ENCODE measurements around the gene CDIPT. TPM values are rescaled to one million over a fixed set of nuclear protein-coding genes. Genes with fewer than 3 reads are reported as not detected.
A peak's percentile ranks its signal among the peaks of the same experiment; 100 is the strongest.

The CDIPT gene
- total RNA-seq, 1 donor from 2014 or later: 37.5 TPM

- peak overlapping the region; percentile 96 for H3K4me3 Mint-ChIP-seq
- no peak for DNase-seq (ENCODE audit: low read depth, low spot score)
- peaks cover 11% of the 10 kb centered on the region for H3K36me3 Mint-ChIP-seq (ENCODE audit: low read depth)
- peaks cover 72% of the 10 kb centered on the region for H3K4me1 Mint-ChIP-seq
- no peaks in the 10 kb centered on the region for H3K9me3 Mint-ChIP-seq
- H3K27ac Mint-ChIP-seq (ENCODE audit: unreplicated experiment): peak overlapping the region; percentile 32
- H3K27me3 Mint-ChIP-seq (ENCODE audit: low read depth): peaks cover 18% of the 10 kb centered on the region
- TF ChIP-seq CTCF (conservative IDR thresholded peaks at IDR 0.05): no peak
These were observed 52.3 kb downstream of the CDIPT start for GRCh38 chr16:29810699-29811169.

- Mint-ChIP-seq H3K27me3 (ENCODE audit: low read depth) (peaks cover 19% of the 10 kb centered on the region), H3K4me3 (peak overlapping the region; percentile 96), H3K9me3 (no peaks in the 10 kb centered on the region), H3K4me1 (peaks cover 69% of the 10 kb centered on the region), H3K36me3 (ENCODE audit: low read depth) (peaks cover 13% of the 10 kb centered on the region), H3K27ac (ENCODE audit: unreplicated experiment) (no peak overlapping the region)
- DNase-seq (ENCODE audit: low read depth, low spot score): peak; percentile 11
- no peak for TF ChIP-seq CTCF (conservative IDR thresholded peaks at IDR 0.05)
These were observed 53.0 kb downstream of the CDIPT start for GRCh38 chr16:29809850-29810698.

GRCh38 chr16:29809031-29809747 lies 53.8 kb downstream of the CDIPT start:
- H3K27ac Mint-ChIP-seq (ENCODE audit: unreplicated experiment): no peak overlapping the region
- H3K27me3 Mint-ChIP-seq (ENCODE audit: low read depth): peaks cover 21% of the 10 kb centered on the region
- H3K4me1 Mint-ChIP-seq: peaks cover 66% of the 10 kb centered on the region
- peaks cover 16% of the 10 kb centered on the region for H3K36me3 Mint-ChIP-seq (ENCODE audit: low read depth)
- no peaks in the 10 kb centered on the region for H3K9me3 Mint-ChIP-seq
- no peak for TF ChIP-seq CTCF (conservative IDR thresholded peaks at IDR 0.05)
- no peak for DNase-seq (ENCODE audit: low read depth, low spot score)
- peak overlapping the region; percentile 91 for H3K4me3 Mint-ChIP-seq

Other genes starting within 250 kb of the CDIPT start
- gene SPN, start 200.0 kb downstream of the CDIPT start, total RNA-seq: 0.07 and 0.16 TPM in 2 replicates
- 77.3 and 79.5 TPM in 2 replicates for gene QPRT, start 184.0 kb downstream of the CDIPT start, total RNA-seq
- not detected in 2 replicates for gene C16orf54, start 117.2 kb downstream of the CDIPT start, total RNA-seq
- gene ZG16, start 85.0 kb downstream of the CDIPT start, total RNA-seq: not detected in 2 replicates
- 162 and 173 TPM in 2 replicates for gene KIF22, start 72.5 kb downstream of the CDIPT start, total RNA-seq
- gene MAZ, start 56.7 kb downstream of the CDIPT start, total RNA-seq: 605 and 635 TPM in 2 replicates
- 18.6 and 21.2 TPM in 2 replicates for gene PRRT2, start 51.0 kb downstream of the CDIPT start, total RNA-seq
- gene PAGR1, start 47.1 kb downstream of the CDIPT start, total RNA-seq: 47.6 and 48.4 TPM in 2 replicates
- gene MVP, start 42.8 kb downstream of the CDIPT start, total RNA-seq: 1.6 and 2.1 TPM in 2 replicates
- 8.7 and 9.3 TPM in 2 replicates for gene SEZ6L2, start 36.3 kb upstream of the CDIPT start, total RNA-seq
- gene ASPHD1, start 37.3 kb upstream of the CDIPT start, total RNA-seq: 2.5 and 2.8 TPM in 2 replicates
- gene KCTD13, start 63.0 kb upstream of the CDIPT start, total RNA-seq: 24.3 and 25.2 TPM in 2 replicates
- 70.7 and 74.0 TPM in 2 replicates for gene TMEM219, start 98.9 kb upstream of the CDIPT start, total RNA-seq
- gene TAOK2, start 110.6 kb upstream of the CDIPT start, total RNA-seq: 67.7 and 73.2 TPM in 2 replicates
- gene HIRIP3, start 132.4 kb upstream of the CDIPT start, total RNA-seq: 31.8 and 34.8 TPM in 2 replicates
- gene INO80E, start 133.0 kb upstream of the CDIPT start, total RNA-seq: 81.9 and 88.6 TPM in 2 replicates
- 5.7 and 6.4 TPM in 2 replicates for gene DOC2A, start 147.8 kb upstream of the CDIPT start, total RNA-seq
- gene C16orf92, start 160.0 kb upstream of the CDIPT start, total RNA-seq: not detected in 2 replicates
- 14.2 and 15.3 TPM in 2 replicates for gene TLCD3B, start 168.0 kb upstream of the CDIPT start, total RNA-seq
- gene ALDOA, start 202.5 kb upstream of the CDIPT start, total RNA-seq: 640 and 669 TPM in 2 replicates
- 141 and 144 TPM in 2 replicates for gene PPP4C, start 212.8 kb upstream of the CDIPT start, total RNA-seq
- 0.79 and 1.2 TPM in 2 replicates for gene TBX6, start 228.7 kb upstream of the CDIPT start, total RNA-seq
- gene YPEL3, start 233.0 kb upstream of the CDIPT start, total RNA-seq: 9.6 and 12.4 TPM in 2 replicates